Uterus (tissue), 4 donors: ENCODE measurements around the gene PLK5. TPM values are rescaled to one million over a fixed set of nuclear protein-coding genes. Genes with fewer than 3 reads are reported as not detected.
"Not testable (repeated sequence)": the region's sequence is repeated elsewhere in the genome, so short reads cannot be mapped to it uniquely, and the experiment has no call there.

Source experiments
- DNase-seq, 2 donors: peaks; one replicate each; pipeline ENCODE4 v3.0.0-alpha.2; 2019 to 2020
- H3K27ac ChIP-seq, 2 donors: fragments of 200-600 bp; sonication (generic); 1 replicate in 1 of 2; 2 replicates in 1 of 2; pipeline ENCODE4 v1.5.1; 2016 to 2018
- H3K27me3 ChIP-seq, 2 donors: fragments of 200-600 bp; sonication (generic); one replicate each; pipeline ENCODE4 v1.5.1; 2018 to 2019; ENCODE audit warnings: control low read depth in 1 of 2
- H3K36me3 ChIP-seq, 2 donors: fragments of 200-600 bp; sonication (generic); one replicate each; pipeline ENCODE4 v1.5.1; 2019; ENCODE audit warnings: control low read depth in 1 of 2
- H3K4me1 ChIP-seq, 2 donors: fragments of 200-600 bp; sonication (generic); one replicate each; pipeline ENCODE4 v1.5.1; 2018 to 2019; ENCODE audit warnings: control low read depth in 1 of 2
- H3K4me3 ChIP-seq, 2 donors: fragments of 200-600 bp; sonication (generic); 1 replicate in 1 of 2; 2 replicates in 1 of 2; pipeline ENCODE4 v1.5.1; 2018 to 2019; ENCODE audit warnings: mild to moderate bottlenecking in 1 of 2
- H3K9me3 ChIP-seq, 2 donors: fragments of 200-600 bp; sonication (generic); one replicate each; pipeline ENCODE4 v1.5.1; 2019; ENCODE audit warnings: control low read depth in 1 of 2
- CTCF ChIP-seq, 4 experiments: fragments of 200-600 bp in 2 of 4; fragments of 450-650 bp in 2 of 4; sonication (generic) in 2 of 4; IDR thresholded peaks; one replicate each; pipeline ENCODE4 v1.5.1; 2016 to 2019; ENCODE audit warnings: antibody characterized with exemption in 4 of 4, mild to moderate bottlenecking in 2 of 4, moderate library complexity in 1 of 4
- POLR2A ChIP-seq, 2 donors: fragments of 450-650 bp; IDR thresholded peaks; one replicate each; pipeline ENCODE4 v1.6.1; 2016; ENCODE audit warnings: antibody characterized with exemption in 2 of 2, mild to moderate bottlenecking in 1 of 2, moderate library complexity in 1 of 2
- intact Hi-C: fragments of 100-400 bp; cut with DNase I; formaldehyde crosslinking; loops from one replicate; pipeline ENCODE4 v1.15.1; 2023; ENCODE audit warnings: low total_unique reads
- total RNA-seq, 4 donors: library from RNA; depleted of rRNA in 3 of 4; stranded (reverse); fragments of >200 nt in 3 of 4; gene quantifications; one replicate each; pipeline versions ENCODE4 v1.1.0 to v1.2.4, GENCODE V29; 2014 to 2023
- donor health status: DM: yes; HTN: yes; CAD: no.

Gene PLK5
- total RNA-seq, 4 donors from 2014 or later = 0.21 to 2.7 TPM; not detected in 2

GRCh38 chr19:1495799-1496713 lies 27.8 kb upstream of the PLK5 start:
- intact Hi-C loops = no loop called here
- no peak for TF ChIP-seq CTCF (IDR thresholded peaks at IDR 0.05)
- no peak for TF ChIP-seq POLR2A (IDR thresholded peaks at IDR 0.05)
- Histone ChIP-seq H3K4me3 (no peak overlapping the region), H3K9me3 (no peaks in the 10 kb centered on the region), H3K4me1 (no peaks in the 10 kb centered on the region), H3K27me3 (no peaks in the 10 kb centered on the region), H3K27ac (no peak overlapping the region), H3K36me3 (no peaks in the 10 kb centered on the region)
- no peak for DNase-seq

- TF ChIP-seq CTCF (IDR thresholded peaks at IDR 0.05) (no peak), POLR2A (IDR thresholded peaks at IDR 0.05) (no peak)
- Histone ChIP-seq H3K27me3 (no peaks in the 10 kb centered on the region), H3K4me3 (no peak overlapping the region), H3K4me1 (no peaks in the 10 kb centered on the region), H3K27ac (no peak overlapping the region), H3K36me3 (no peaks in the 10 kb centered on the region), H3K9me3 (no peaks in the 10 kb centered on the region)
- intact Hi-C loops = no loop called here
- DNase-seq = no peak
These were observed 26.9 kb upstream of the PLK5 start for GRCh38 chr19:1496714-1497577.

- Histone ChIP-seq H3K36me3 (no peaks in the 10 kb centered on the region), H3K9me3 (no peaks in the 10 kb centered on the region), H3K27ac (no peak overlapping the region), H3K4me1 (no peaks in the 10 kb centered on the region), H3K4me3 (no peak overlapping the region), H3K27me3 (no peaks in the 10 kb centered on the region)
- DNase-seq = no peak
- intact Hi-C loops = no loop called here
- TF ChIP-seq POLR2A (IDR thresholded peaks at IDR 0.05) = no peak
- TF ChIP-seq CTCF (IDR thresholded peaks at IDR 0.05) = no peak
These were observed 26.2 kb upstream of the PLK5 start for GRCh38 chr19:1497578-1498235.

GRCh38 chr19:1499231-1499630 lies 24.6 kb upstream of the PLK5 start:
- H3K36me3 ChIP-seq, H3K9me3 ChIP-seq, H3K4me1 ChIP-seq, H3K4me3 ChIP-seq, intact Hi-C loops, DNase-seq, H3K27me3 ChIP-seq, H3K27ac ChIP-seq: not testable (repeated sequence)

GRCh38 chr19:1501200-1501595 lies 22.7 kb upstream of the PLK5 start:
- intact Hi-C loops = no loop called here
- peaks cover 0 to 6% of the 10 kb centered on the region in 2 donors for H3K4me1 ChIP-seq
- H3K4me3 ChIP-seq = no peak overlapping the region
- H3K27me3 ChIP-seq = no peaks in the 10 kb centered on the region
- H3K36me3 ChIP-seq = no peaks in the 10 kb centered on the region
- no peaks in the 10 kb centered on the region for H3K9me3 ChIP-seq
- H3K27ac ChIP-seq = no peak overlapping the region
- no peak for DNase-seq
- TF ChIP-seq CTCF (IDR thresholded peaks at IDR 0.05) = no peak
- TF ChIP-seq POLR2A (IDR thresholded peaks at IDR 0.05) = no peak
